K562 (cell line): ENCODE results near the gene ELF2. TPM values are rescaled to one million over a fixed set of nuclear protein-coding genes. Genes with fewer than 3 reads are reported as not detected.

Experiments
- ADNP ChIP-seq: fragments of 200-800 bp; sonication (Bioruptor generic); IDR thresholded peaks from 2 replicates; pipeline ENCODE4 v1.6.1; 2016; ENCODE audit warnings: missing genetic modification characterization, missing compliant biosample characterization
- CHCHD3 ChIP-seq: fragments of 250-450 bp; sonication (Bioruptor Pico); IDR thresholded peaks from 2 replicates; pipeline ENCODE4 v2.1.2; 2022; ENCODE audit warnings: mild to moderate bottlenecking
- CREM ChIP-seq: IDR thresholded peaks from 2 replicates; pipeline ENCODE4 v1.6.1; 2014; ENCODE audit warnings: antibody characterized with exemption, low read depth
- CTBP1 ChIP-seq: fragments of 450-650 bp; IDR thresholded peaks from 2 replicates; pipeline ENCODE4 v1.6.1; 2016; ENCODE audit warnings: borderline replicate concordance
- ELF2 ChIP-seq: fragments of 250-450 bp; sonication (Bioruptor Pico); IDR thresholded peaks from 2 replicates; pipeline ENCODE4 v1.5.0; 2021; ENCODE audit warnings: mild to moderate bottlenecking
- HDAC6 ChIP-seq: IDR thresholded peaks from 2 replicates; pipeline ENCODE4 v1.6.1; 2012; ENCODE audit warnings: low read depth, mild to moderate bottlenecking, control low read depth, inconsistent platforms, low read length, moderate library complexity
- HDGF ChIP-seq: fragments of 450-650 bp; IDR thresholded peaks from 2 replicates; pipeline ENCODE4 v1.6.1; 2016
- HNRNPUL1 ChIP-seq: fragments of 200-400 bp; formaldehyde crosslinking; IDR thresholded peaks from 2 replicates; pipeline ENCODE4 v1.6.1; 2017; ENCODE audit warnings: low read length
- HOXB6 ChIP-seq: fragments of 250-450 bp; sonication (Bioruptor Pico); IDR thresholded peaks from 2 replicates; pipeline ENCODE4 v1.5.1; 2022; ENCODE audit warnings: mild to moderate bottlenecking, borderline replicate concordance
- POLR2A ChIP-seq: fragments of 450-650 bp; conservative IDR thresholded peaks from 2 replicates; pipeline ENCODE4 v1.6.1; 2016
- POU5F1 ChIP-seq: fragments of 150-350 bp; IDR thresholded peaks from 2 replicates; pipeline ENCODE4 v1.6.1; 2014; ENCODE audit warnings: borderline replicate concordance, low read length, low read depth, mild to moderate bottlenecking; ENCODE audit not compliant: partially characterized antibody
- RBBP5 ChIP-seq: fragments of 200-600 bp; sonication (generic); IDR thresholded peaks from 2 replicates; pipeline ENCODE4 v1.6.1; 2012; ENCODE audit warnings: borderline replicate concordance, mild to moderate bottlenecking, low read length, control low read depth, inconsistent platforms; ENCODE audit not compliant: insufficient read depth, poor library complexity, severe bottlenecking
- SRSF1 ChIP-seq: fragments of 200-400 bp; formaldehyde crosslinking; IDR thresholded peaks from 2 replicates; pipeline ENCODE4 v1.6.1; 2017; ENCODE audit warnings: mild to moderate bottlenecking, low read depth, low read length, moderate library complexity
- SRSF7 ChIP-seq: fragments of 200-400 bp; formaldehyde crosslinking; optimal IDR thresholded peaks from 2 replicates; pipeline ENCODE3; 2017; ENCODE audit warnings: mild to moderate bottlenecking, low read depth, low read length
- YY1 ChIP-seq, 3 experiments: IDR thresholded peaks; 2 replicates each; pipeline ENCODE4 v1.6.1; 2011; ENCODE audit warnings: low read length in 2 of 3, mild to moderate bottlenecking in 2 of 3, moderate library complexity in 2 of 3, borderline replicate concordance in 1 of 3, control low read depth in 1 of 3, low read depth in 1 of 3; ENCODE audit not compliant: insufficient read depth in 3 of 3, insufficient replicate concordance in 2 of 3, control insufficient read depth in 1 of 3, insufficient read length in 1 of 3; ENCODE audit errors: extremely low read depth in 1 of 3
- ZBTB1 ChIP-seq: sonication (generic); formaldehyde crosslinking; IDR thresholded peaks from 2 replicates; pipeline ENCODE4 v1.8.1; 2023; ENCODE audit warnings: missing genetic modification reagents, low read depth, mild to moderate bottlenecking, borderline replicate concordance
- ZC3H11A ChIP-seq: IDR thresholded peaks from 2 replicates; pipeline ENCODE4 v1.6.1; 2012; ENCODE audit warnings: low read depth, low read length, improper control_type of control experiment
- ZFPM2 ChIP-seq: fragments of 250-450 bp; sonication (Bioruptor Pico); IDR thresholded peaks from 2 replicates; pipeline ENCODE4 v1.5.1; 2022; ENCODE audit warnings: mild to moderate bottlenecking
- ZNF175 ChIP-seq: fragments of 200-800 bp; sonication (Bioruptor generic); IDR thresholded peaks from 2 replicates; pipeline ENCODE4 v1.6.1; 2016; ENCODE audit warnings: low read depth, mild to moderate bottlenecking, missing genetic modification characterization, missing compliant biosample characterization
- ZSCAN29 ChIP-seq: fragments of 450-650 bp; IDR thresholded peaks from 2 replicates; pipeline ENCODE4 v1.6.1; 2017
- polyA plus RNA-seq, 8 experiments: library from polyadenylated mRNA; depleted of rRNA in 4 of 8; stranded (reverse) in 5 of 8; unstranded in 3 of 8; fragments of >200 nt; fragmentation: Nextera tagmentation in 2 of 8; fragmentation: Illumina TruSeq in 1 of 8; extraction: Ambion mirVana in 2 of 8; extraction: Trizol in 1 of 8; gene quantifications; 2 replicates each; pipeline versions ENCODE4 v1.2.1 to v1.2.3, GENCODE V29; 2011 to 2014; ENCODE audit warnings: inconsistent platforms in 1 of 8, missing spikeins in 1 of 8
- total RNA-seq, 7 experiments: library from RNA; depleted of rRNA in 6 of 7; stranded (reverse); fragments of >200 nt in 6 of 7; fragmentation: Illumina TruSeq in 2 of 7; extraction: Trizol in 2 of 7; gene quantifications; 2 replicates each; pipeline versions ENCODE4 v1.2.1 to v1.2.3, GENCODE V29; 2011 to 2021; ENCODE audit warnings: low replicate concordance in 1 of 7
- TF ChIP-seq, protein P1 (sequence below), 2 experiments: fragments of 450-650 bp; IDR thresholded peaks; 2 replicates each; pipeline ENCODE4 v1.6.1; 2018; ENCODE audit warnings: mild to moderate bottlenecking in 2 of 2, low read depth in 1 of 2; ENCODE audit not compliant: partially characterized antibody in 2 of 2
- TF ChIP-seq, protein P2 (sequence below), 3 experiments: IDR thresholded peaks in 2 of 3; conservative IDR thresholded peaks in 1 of 3; 2 replicates each; pipeline ENCODE4 v1.5.1; 2011 to 2012; ENCODE audit warnings: low read length in 3 of 3, mild to moderate bottlenecking in 3 of 3, control low read depth in 2 of 3, improper control_type of control experiment in 1 of 3, inconsistent platforms in 1 of 3, low read depth in 1 of 3, mixed read lengths in 1 of 3, moderate library complexity in 1 of 3; ENCODE audit not compliant: insufficient read depth in 2 of 3
- TF ChIP-seq, protein P3 (sequence below): fragments of 250-450 bp; sonication (Bioruptor Pico); IDR thresholded peaks from 2 replicates; pipeline ENCODE4 v1.4.0; 2020

Gene ELF2
- total and polyA plus RNA-seq, 9 of the 15 experiments (the other 6 are each of a cell fraction or from before 2014, with no cell fraction given), result 9.4 to 58.7 (median 41.6) TPM

DNA sequence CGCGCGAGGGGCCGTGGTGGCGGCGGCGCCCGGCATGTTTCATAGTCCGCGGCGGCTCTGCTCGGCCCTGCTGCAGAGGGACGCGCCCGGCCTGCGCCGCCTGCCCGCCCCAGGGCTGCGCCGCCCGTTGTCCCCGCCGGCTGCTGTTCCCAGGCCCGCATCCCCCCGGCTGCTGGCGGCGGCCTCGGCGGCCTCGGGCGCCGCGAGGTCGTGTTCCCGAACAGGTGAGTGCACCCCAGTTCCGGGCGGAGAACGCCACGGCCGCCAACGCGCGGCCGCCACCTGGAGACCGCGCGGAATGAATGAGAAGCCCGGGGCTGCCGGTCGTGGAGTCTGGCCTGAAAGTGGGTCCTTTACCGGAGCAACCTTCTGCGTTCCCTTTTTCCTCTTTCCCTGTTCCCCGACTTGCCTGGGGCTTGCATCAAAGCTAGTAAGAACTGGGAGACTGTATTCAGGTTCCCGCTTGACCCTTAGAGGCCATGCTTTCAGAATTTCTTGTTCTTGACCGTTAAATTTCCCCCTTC is 161.0 kb downstream of the ELF2 start (continued):
- peak in 1 of 3 experiments; percentile 2 for TF ChIP-seq YY1 (IDR thresholded peaks at IDR 0.05; ENCODE audit: borderline replicate concordance in 1 of 3, control insufficient read depth in 1 of 3, extremely low read depth in 1 of 3, insufficient read depth in 3 of 3, insufficient read length in 1 of 3, insufficient replicate concordance in 2 of 3, low read depth in 1 of 3, low read length in 2 of 3)
- no peak; the same call in 1 of the 2 replicates for TF ChIP-seq ZSCAN29
- TF ChIP-seq ZC3H11A, result no peak
- TF ChIP-seq, protein P1, sequence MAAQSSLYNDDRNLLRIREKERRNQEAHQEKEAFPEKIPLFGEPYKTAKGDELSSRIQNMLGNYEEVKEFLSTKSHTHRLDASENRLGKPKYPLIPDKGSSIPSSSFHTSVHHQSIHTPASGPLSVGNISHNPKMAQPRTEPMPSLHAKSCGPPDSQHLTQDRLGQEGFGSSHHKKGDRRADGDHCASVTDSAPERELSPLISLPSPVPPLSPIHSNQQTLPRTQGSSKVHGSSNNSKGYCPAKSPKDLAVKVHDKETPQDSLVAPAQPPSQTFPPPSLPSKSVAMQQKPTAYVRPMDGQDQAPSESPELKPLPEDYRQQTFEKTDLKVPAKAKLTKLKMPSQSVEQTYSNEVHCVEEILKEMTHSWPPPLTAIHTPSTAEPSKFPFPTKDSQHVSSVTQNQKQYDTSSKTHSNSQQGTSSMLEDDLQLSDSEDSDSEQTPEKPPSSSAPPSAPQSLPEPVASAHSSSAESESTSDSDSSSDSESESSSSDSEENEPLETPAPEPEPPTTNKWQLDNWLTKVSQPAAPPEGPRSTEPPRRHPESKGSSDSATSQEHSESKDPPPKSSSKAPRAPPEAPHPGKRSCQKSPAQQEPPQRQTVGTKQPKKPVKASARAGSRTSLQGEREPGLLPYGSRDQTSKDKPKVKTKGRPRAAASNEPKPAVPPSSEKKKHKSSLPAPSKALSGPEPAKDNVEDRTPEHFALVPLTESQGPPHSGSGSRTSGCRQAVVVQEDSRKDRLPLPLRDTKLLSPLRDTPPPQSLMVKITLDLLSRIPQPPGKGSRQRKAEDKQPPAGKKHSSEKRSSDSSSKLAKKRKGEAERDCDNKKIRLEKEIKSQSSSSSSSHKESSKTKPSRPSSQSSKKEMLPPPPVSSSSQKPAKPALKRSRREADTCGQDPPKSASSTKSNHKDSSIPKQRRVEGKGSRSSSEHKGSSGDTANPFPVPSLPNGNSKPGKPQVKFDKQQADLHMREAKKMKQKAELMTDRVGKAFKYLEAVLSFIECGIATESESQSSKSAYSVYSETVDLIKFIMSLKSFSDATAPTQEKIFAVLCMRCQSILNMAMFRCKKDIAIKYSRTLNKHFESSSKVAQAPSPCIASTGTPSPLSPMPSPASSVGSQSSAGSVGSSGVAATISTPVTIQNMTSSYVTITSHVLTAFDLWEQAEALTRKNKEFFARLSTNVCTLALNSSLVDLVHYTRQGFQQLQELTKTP (IDR thresholded peaks at IDR 0.05; ENCODE audit: low read depth in 1 of 2, partially characterized antibody in 2 of 2), result no peak
- no peak for TF ChIP-seq HDGF
- TF ChIP-seq CHCHD3 (CRISPR knock-in tag), result no peak
- TF ChIP-seq HNRNPUL1, result no peak
- TF ChIP-seq CTBP1, result peak; percentile 13; the same call in 1 of the 2 replicates
- no peak for TF ChIP-seq ZBTB1 (CRISPR knock-in tag)
- no peak for TF ChIP-seq POLR2A
- no peak for TF ChIP-seq POU5F1
- TF ChIP-seq ADNP (tag), result no peak
- no peak for TF ChIP-seq SRSF1
- no peak for TF ChIP-seq SRSF7
- no peak for TF ChIP-seq HOXB6 (CRISPR knock-in tag)
- no peak for TF ChIP-seq CREM
- TF ChIP-seq ELF2 (CRISPR knock-in tag), result no peak
- TF ChIP-seq, protein P2, sequence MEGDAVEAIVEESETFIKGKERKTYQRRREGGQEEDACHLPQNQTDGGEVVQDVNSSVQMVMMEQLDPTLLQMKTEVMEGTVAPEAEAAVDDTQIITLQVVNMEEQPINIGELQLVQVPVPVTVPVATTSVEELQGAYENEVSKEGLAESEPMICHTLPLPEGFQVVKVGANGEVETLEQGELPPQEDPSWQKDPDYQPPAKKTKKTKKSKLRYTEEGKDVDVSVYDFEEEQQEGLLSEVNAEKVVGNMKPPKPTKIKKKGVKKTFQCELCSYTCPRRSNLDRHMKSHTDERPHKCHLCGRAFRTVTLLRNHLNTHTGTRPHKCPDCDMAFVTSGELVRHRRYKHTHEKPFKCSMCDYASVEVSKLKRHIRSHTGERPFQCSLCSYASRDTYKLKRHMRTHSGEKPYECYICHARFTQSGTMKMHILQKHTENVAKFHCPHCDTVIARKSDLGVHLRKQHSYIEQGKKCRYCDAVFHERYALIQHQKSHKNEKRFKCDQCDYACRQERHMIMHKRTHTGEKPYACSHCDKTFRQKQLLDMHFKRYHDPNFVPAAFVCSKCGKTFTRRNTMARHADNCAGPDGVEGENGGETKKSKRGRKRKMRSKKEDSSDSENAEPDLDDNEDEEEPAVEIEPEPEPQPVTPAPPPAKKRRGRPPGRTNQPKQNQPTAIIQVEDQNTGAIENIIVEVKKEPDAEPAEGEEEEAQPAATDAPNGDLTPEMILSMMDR (IDR thresholded peaks at IDR 0.05 in 2 of 3, conservative IDR thresholded peaks at IDR 0.05 in 1 of 3; ENCODE audit: insufficient read depth in 2 of 3, low read depth in 1 of 3, low read length in 3 of 3), result peak in 1 of 3 experiments; percentile 13; a peak in 1 of 6 replicates
- no peak for TF ChIP-seq HDAC6
- peak; percentile 98 for TF ChIP-seq RBBP5
- no peak for TF ChIP-seq ZFPM2 (CRISPR knock-in tag)
- TF ChIP-seq, protein P3, sequence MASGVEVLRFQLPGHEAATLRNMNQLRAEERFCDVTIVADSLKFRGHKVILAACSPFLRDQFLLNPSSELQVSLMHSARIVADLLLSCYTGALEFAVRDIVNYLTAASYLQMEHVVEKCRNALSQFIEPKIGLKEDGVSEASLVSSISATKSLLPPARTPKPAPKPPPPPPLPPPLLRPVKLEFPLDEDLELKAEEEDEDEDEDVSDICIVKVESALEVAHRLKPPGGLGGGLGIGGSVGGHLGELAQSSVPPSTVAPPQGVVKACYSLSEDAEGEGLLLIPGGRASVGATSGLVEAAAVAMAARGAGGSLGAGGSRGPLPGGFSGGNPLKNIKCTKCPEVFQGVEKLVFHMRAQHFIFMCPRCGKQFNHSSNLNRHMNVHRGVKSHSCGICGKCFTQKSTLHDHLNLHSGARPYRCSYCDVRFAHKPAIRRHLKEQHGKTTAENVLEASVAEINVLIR, result no peak
- TF ChIP-seq ZNF175 (CRISPR knock-in tag), result no peak
